Activated CD8-positive, alpha-beta T cell treated with anti-CD3 and anti-CD28 coated beads for 36 hours (primary cell): ENCODE measurements around the gene MAP3K21. TPM values are rescaled to one million over a fixed set of nuclear protein-coding genes. Genes with fewer than 3 reads are reported as not detected.

Experiments
- ATAC-seq: fragments of 200-7000 bp; cut with Tn5 transposase; one replicate; pipeline ENCODE4 v1.10.0; 2021; ENCODE audit warnings: mild to moderate bottlenecking, moderate library complexity
- CTCF ChIA-PET: fragments of 350-600 bp; sonication (Branson Sonifier 250); formaldehyde crosslinking; loops from one replicate; lab custom pipeline; 2021; ENCODE audit warnings: antibody characterized with exemption; lab: Charles Lee
- POLR2A ChIA-PET: fragments of 350-600 bp; sonication (Branson Sonifier 250); formaldehyde crosslinking; loops from one replicate; lab custom pipeline; 2021; ENCODE audit warnings: antibody characterized with exemption; lab: Charles Lee
- DNase-seq: peaks from one replicate; pipeline ENCODE4 v3.0.0-alpha.2; 2020
- H3K27ac Mint-ChIP-seq: one replicate; pipeline ENCODE4 v1.8.0; 2021; ENCODE audit warnings: mild to moderate bottlenecking, mixed read lengths
- H3K27me3 Mint-ChIP-seq: one replicate; pipeline ENCODE4 v1.8.0; 2021; ENCODE audit warnings: mixed read lengths
- H3K36me3 Mint-ChIP-seq: one replicate; pipeline ENCODE4 v1.8.0; 2021; ENCODE audit warnings: low read depth, mixed read lengths
- H3K4me1 Mint-ChIP-seq: one replicate; pipeline ENCODE4 v1.8.0; 2021; ENCODE audit warnings: low read depth, mixed read lengths
- H3K4me3 Mint-ChIP-seq: one replicate; pipeline ENCODE4 v1.8.0; 2021; ENCODE audit warnings: mild to moderate bottlenecking, moderate library complexity, mixed read lengths
- H3K9me3 Mint-ChIP-seq: one replicate; pipeline ENCODE4 v1.8.0; 2021; ENCODE audit warnings: mixed read lengths
- CTCF ChIP-seq: fragments of 200-600 bp; IDR thresholded peaks from one replicate; pipeline ENCODE4 v1.8.0; 2022; ENCODE audit warnings: antibody characterized with exemption, mild to moderate bottlenecking
- intact Hi-C: fragments of 100-400 bp; cut with micrococcal nuclease; formaldehyde crosslinking; loops from one replicate; pipeline ENCODE4 v1.10.0; 2022
- total RNA-seq, 2 experiments: library from RNA; stranded (reverse); gene quantifications; one replicate each; pipeline ENCODE4 v1.2.3, GENCODE V29; 2021

MAP3K21 gene
- total RNA-seq, 2 experiments from 2014 or later: 2.7 to 3.2 TPM

GRCh38 chr1:233328142-233328921 is 808 bp downstream of the MAP3K21 start:
- POLR2A ChIA-PET: interaction anchor here (1.0 kb wide), 1 partner anchor 33 kb away, joined by 3 read pairs; no protein-coding TSS in a partner anchor
- H3K9me3 Mint-ChIP-seq: no peaks in the 10 kb centered on the region
- CTCF ChIA-PET: interaction anchor here (1.4 kb wide), 1 partner anchor 24 kb away, joined by 6 read pairs; no protein-coding TSS in a partner anchor
- TF ChIP-seq CTCF: no peak
- DNase-seq: peak; percentile 37
- intact Hi-C loops: no loop called here
- H3K36me3 Mint-ChIP-seq: no peaks in the 10 kb centered on the region
- peak overlapping the region; percentile 65 for H3K4me3 Mint-ChIP-seq
- no peak overlapping the region for H3K27ac Mint-ChIP-seq
- H3K4me1 Mint-ChIP-seq: peaks cover 7% of the 10 kb centered on the region
- peaks cover 25% of the 10 kb centered on the region for H3K27me3 Mint-ChIP-seq
- ATAC-seq: peak; percentile 6

- Mint-ChIP-seq H3K27ac (no peak overlapping the region), H3K36me3 (no peaks in the 10 kb centered on the region), H3K4me1 (peaks cover 5% of the 10 kb centered on the region), H3K9me3 (no peaks in the 10 kb centered on the region), H3K4me3 (no peak overlapping the region), H3K27me3 (peaks cover 29% of the 10 kb centered on the region)
- no peak for ATAC-seq
- intact Hi-C loops: no loop called here
- TF ChIP-seq CTCF: no peak
- DNase-seq: no peak
- CTCF ChIA-PET: interaction anchor here (0.7 to 2.5 kb wide), 3 partner anchors 26 to 28 kb away, joined by 3 to 10 read pairs (median 3); no protein-coding TSS in a partner anchor
- POLR2A ChIA-PET: interaction anchor here (0.5 kb wide), 1 partner anchor 18 kb away, joined by 5 read pairs; no protein-coding TSS in a partner anchor
These were observed 4.4 kb downstream of the MAP3K21 start for GRCh38 chr1:233331676-233332519.

GRCh38 chr1:233333086-233333485 is 5.6 kb downstream of the MAP3K21 start:
- Mint-ChIP-seq H3K4me3 (no peak overlapping the region), H3K36me3 (no peaks in the 10 kb centered on the region), H3K4me1 (peaks cover 3% of the 10 kb centered on the region), H3K27ac (no peak overlapping the region), H3K27me3 (peaks cover 32% of the 10 kb centered on the region), H3K9me3 (no peaks in the 10 kb centered on the region)
- intact Hi-C loops: no loop called here
- ChIA-PET POLR2A (no interaction called here), CTCF (interaction anchor here (0.9 to 2.5 kb wide), 4 partner anchors 27 to 108 kb away, joined by 3 to 10 read pairs (median 3); no protein-coding TSS in a partner anchor)
- ATAC-seq (no peak), DNase-seq (no peak)
- TF ChIP-seq CTCF: no peak

GRCh38 chr1:233334092-233334491 is 6.6 kb downstream of the MAP3K21 start:
- no peaks in the 10 kb centered on the region for H3K9me3 Mint-ChIP-seq

More at GRCh38 chr1:233334092-233334491, 6.6 kb downstream of the MAP3K21 start:
- no peak for TF ChIP-seq CTCF
- H3K27ac Mint-ChIP-seq: no peak overlapping the region
- no peak overlapping the region for H3K4me3 Mint-ChIP-seq
- peaks cover under 1% of the 10 kb centered on the region for H3K4me1 Mint-ChIP-seq
- ATAC-seq (no peak), DNase-seq (no peak)
- ChIA-PET POLR2A (no interaction called here), CTCF (interaction anchor here (0.6 to 2.5 kb wide), 2 partner anchors 28 to 602 kb away, joined by 3 to 10 read pairs; no protein-coding TSS in a partner anchor)
- H3K36me3 Mint-ChIP-seq: no peaks in the 10 kb centered on the region
- H3K27me3 Mint-ChIP-seq: peaks cover 38% of the 10 kb centered on the region
- intact Hi-C loops: no loop called here
